CD4-positive, alpha-beta T cell (primary cell): ENCODE measurements around the gene PTGDR2. TPM values are rescaled to one million over a fixed set of nuclear protein-coding genes. Genes with fewer than 3 reads are reported as not detected.

Source experiments
- ATAC-seq: fragments of 200-7000 bp; cut with Tn5 transposase; one replicate; pipeline ENCODE4 v1.10.0; 2022; ENCODE audit warnings: mild to moderate bottlenecking; ENCODE audit not compliant: poor library complexity
- CTCF ChIA-PET: fragments of 350-600 bp; sonication (Branson Sonifier 250); formaldehyde crosslinking; loops from one replicate; lab custom pipeline; 2021; ENCODE audit warnings: antibody characterized with exemption, inconsistent platforms; lab: Charles Lee
- POLR2A ChIA-PET: fragments of 350-600 bp; sonication (Branson Sonifier 250); formaldehyde crosslinking; loops from one replicate; lab custom pipeline; 2021; ENCODE audit warnings: antibody characterized with exemption, inconsistent platforms; lab: Charles Lee
- DNase-seq, 14 experiments: peaks; one replicate each; pipeline ENCODE4 v3.0.0-alpha.2; 2013 to 2020; ENCODE audit warnings: mixed read lengths in 2 of 14
- H3K27ac ChIP-seq, 2 donors: one replicate each; pipeline versions ENCODE4 v1.5.1 to v1.7.0; 2013; ENCODE audit warnings: low read length in 2 of 2, low read depth in 1 of 2, mild to moderate bottlenecking in 1 of 2
- H3K27me3 ChIP-seq, 2 experiments: 1 replicate in 1 of 2; 2 replicates in 1 of 2; pipeline versions ENCODE4 v1.6.1 to v1.7.0; 2013; ENCODE audit warnings: low read length in 2 of 2, control low read depth in 1 of 2, mild to moderate bottlenecking in 1 of 2, moderate library complexity in 1 of 2; ENCODE audit not compliant: insufficient read depth in 2 of 2, control insufficient read depth in 1 of 2
- H3K36me3 ChIP-seq: one replicate; pipeline ENCODE4 v1.6.1; 2013; ENCODE audit warnings: low read length, control low read depth; ENCODE audit not compliant: insufficient read depth
- H3K4me1 ChIP-seq: one replicate; pipeline ENCODE4 v1.6.1; 2013; ENCODE audit warnings: low read length, control low read depth; ENCODE audit not compliant: insufficient read depth
- H3K4me3 ChIP-seq: one replicate; pipeline ENCODE4 v1.5.1; 2013; ENCODE audit warnings: mild to moderate bottlenecking, low read length, moderate library complexity
- H3K9me3 ChIP-seq, 2 experiments: 1 replicate in 1 of 2; 2 replicates in 1 of 2; pipeline versions ENCODE4 v1.6.1 to v1.7.0; 2013; ENCODE audit warnings: low read length in 2 of 2, mild to moderate bottlenecking in 2 of 2, control low read depth in 1 of 2, moderate library complexity in 1 of 2; ENCODE audit not compliant: control insufficient read depth in 1 of 2, insufficient read depth in 1 of 2
- H3K27ac Mint-ChIP-seq: one replicate; pipeline ENCODE4 v1.8.0; 2020; ENCODE audit warnings: mixed read lengths
- H3K27me3 Mint-ChIP-seq: one replicate; pipeline ENCODE4 v1.8.0; 2021; ENCODE audit warnings: mixed read lengths
- H3K36me3 Mint-ChIP-seq: one replicate; pipeline ENCODE4 v1.8.0; 2021; ENCODE audit warnings: low read depth, mixed read lengths
- H3K4me1 Mint-ChIP-seq: one replicate; pipeline ENCODE4 v1.8.0; 2021; ENCODE audit warnings: low read depth, mixed read lengths
- H3K4me3 Mint-ChIP-seq: one replicate; pipeline ENCODE4 v1.8.0; 2020; ENCODE audit warnings: mild to moderate bottlenecking, mixed read lengths
- H3K9me3 Mint-ChIP-seq: one replicate; pipeline ENCODE4 v1.8.0; 2020; ENCODE audit warnings: mixed read lengths
- intact Hi-C, 2 experiments: fragments of 100-400 bp; cut with DNase I in 1 of 2; cut with micrococcal nuclease in 1 of 2; formaldehyde crosslinking; loops; one replicate each; pipeline versions ENCODE4 v1.15.1 to v1.9.0; 2023 to 2025; cut with DNase I, micrococcal nuclease
- total RNA-seq, 174 experiments: library from RNA in 2 of 174; stranded (reverse) in 2 of 174; gene quantifications; one replicate each; pipeline ENCODE4 v1.2.3 and lab custom pipeline; 2021 to 2026
- TF ChIP-seq, protein P1 (sequence below): fragments of 200-600 bp; IDR thresholded peaks from one replicate; pipeline ENCODE4 v1.8.0; 2022; ENCODE audit warnings: antibody characterized with exemption, mild to moderate bottlenecking

PTGDR2 gene
- total RNA-seq, 2 experiments from 2014 or later = 0.36 TPM

DNA sequence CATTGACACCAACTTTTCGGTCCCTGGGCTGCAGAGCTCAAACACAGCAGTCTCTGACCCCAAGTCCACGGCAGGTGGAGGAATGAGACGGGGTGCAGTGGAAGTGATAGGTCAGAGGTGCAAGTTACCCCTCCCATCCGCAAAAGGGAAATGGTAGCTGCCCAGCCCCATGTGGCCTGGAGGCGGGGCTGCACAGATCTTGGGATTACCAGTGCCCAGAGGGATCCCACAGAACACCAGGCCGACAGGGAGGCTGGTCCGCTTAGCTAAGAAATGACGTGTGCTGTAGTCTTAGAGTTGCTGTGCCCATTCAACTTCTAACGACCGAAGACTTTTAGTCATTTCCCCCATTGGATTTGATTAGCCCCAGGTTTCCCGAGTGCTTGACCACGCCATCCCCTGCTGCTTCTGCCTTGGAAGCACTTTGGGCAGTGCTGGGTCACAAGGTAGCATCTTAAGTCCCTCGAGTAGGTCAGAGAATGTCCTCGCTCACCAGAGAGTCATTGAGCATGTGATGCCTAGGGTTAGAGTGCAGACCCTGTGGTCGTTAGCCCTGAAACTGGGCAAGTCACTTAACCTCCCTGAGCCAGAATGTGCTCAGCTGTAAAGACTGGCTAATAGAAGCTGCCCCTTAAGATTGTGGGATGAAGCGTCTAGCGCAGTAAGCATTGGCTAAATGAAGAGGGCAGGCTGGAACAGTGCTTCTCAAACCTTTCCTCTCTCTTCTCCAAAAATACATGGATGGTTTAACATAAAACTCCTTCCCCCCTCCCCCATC lies 4.2 kb downstream of the PTGDR2 start:
- intact Hi-C loops = no loop called here
- Histone ChIP-seq H3K4me3 (no peak overlapping the region), H3K9me3 (peaks cover 0 to 5% of the 10 kb centered on the region in 2 experiments), H3K27ac (no peak overlapping the region), H3K36me3 (peaks cover 42% of the 10 kb centered on the region), H3K27me3 (no peaks in the 10 kb centered on the region), H3K4me1 (no peaks in the 10 kb centered on the region)
- Mint-ChIP-seq H3K27ac (no peak overlapping the region), H3K4me1 (peaks cover 4% of the 10 kb centered on the region), H3K9me3 (no peaks in the 10 kb centered on the region), H3K36me3 (peaks cover 45% of the 10 kb centered on the region), H3K4me3 (no peak overlapping the region), H3K27me3 (no peaks in the 10 kb centered on the region)
- ChIA-PET CTCF (no interaction called here), POLR2A (no interaction called here)
- DNase-seq = no peak
- no peak for ATAC-seq
- TF ChIP-seq, protein P1, sequence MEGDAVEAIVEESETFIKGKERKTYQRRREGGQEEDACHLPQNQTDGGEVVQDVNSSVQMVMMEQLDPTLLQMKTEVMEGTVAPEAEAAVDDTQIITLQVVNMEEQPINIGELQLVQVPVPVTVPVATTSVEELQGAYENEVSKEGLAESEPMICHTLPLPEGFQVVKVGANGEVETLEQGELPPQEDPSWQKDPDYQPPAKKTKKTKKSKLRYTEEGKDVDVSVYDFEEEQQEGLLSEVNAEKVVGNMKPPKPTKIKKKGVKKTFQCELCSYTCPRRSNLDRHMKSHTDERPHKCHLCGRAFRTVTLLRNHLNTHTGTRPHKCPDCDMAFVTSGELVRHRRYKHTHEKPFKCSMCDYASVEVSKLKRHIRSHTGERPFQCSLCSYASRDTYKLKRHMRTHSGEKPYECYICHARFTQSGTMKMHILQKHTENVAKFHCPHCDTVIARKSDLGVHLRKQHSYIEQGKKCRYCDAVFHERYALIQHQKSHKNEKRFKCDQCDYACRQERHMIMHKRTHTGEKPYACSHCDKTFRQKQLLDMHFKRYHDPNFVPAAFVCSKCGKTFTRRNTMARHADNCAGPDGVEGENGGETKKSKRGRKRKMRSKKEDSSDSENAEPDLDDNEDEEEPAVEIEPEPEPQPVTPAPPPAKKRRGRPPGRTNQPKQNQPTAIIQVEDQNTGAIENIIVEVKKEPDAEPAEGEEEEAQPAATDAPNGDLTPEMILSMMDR = no peak

DNA sequence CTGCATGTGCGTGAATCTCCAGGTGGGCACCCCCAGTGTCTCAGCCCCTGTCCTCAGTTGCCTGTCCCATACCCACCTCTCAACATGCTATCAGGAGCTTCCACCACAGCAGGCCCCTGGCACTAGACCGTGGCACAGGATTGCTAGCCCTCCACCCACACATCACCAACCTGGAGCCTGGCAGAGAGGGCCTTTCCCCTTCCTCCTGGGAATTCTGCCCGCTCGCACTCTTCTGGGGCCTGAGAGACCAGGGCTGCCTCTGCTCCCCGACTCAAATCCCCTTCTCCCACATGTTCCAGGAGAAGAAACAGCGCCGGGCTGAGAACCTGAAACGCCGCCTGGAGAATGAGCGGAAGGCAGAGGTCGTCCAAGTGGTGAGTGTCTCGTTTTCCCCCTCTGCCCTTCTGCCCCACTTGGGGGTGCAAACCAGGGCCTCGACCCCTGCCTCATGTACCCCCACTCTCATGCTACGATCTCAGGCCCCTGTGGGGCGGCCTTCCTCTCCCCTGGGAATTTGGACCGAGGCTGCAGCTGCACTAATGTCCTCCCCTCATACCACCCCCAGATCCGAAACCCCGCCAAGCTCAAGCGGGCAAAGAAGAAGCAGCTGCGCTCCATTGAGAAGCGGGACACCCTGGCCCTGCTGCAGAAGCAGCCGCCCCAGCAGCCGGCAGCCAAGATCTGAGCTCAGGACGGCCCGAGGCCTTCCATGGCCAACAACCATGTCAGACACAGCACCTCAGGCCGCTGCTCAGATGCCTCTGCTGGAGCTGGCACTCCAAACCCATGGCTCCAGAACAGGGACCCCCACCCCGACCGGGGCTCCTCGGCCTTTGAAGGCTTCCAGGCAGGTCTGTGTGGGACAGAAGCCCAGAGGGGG lies 5.9 kb downstream of the PTGDR2 start:
- TF ChIP-seq, protein P1 = no peak
- Histone ChIP-seq H3K9me3 (peaks cover 0 to 5% of the 10 kb centered on the region in 2 experiments), H3K27me3 (no peaks in the 10 kb centered on the region), H3K36me3 (peaks cover 42% of the 10 kb centered on the region), H3K27ac (no peak overlapping the region), H3K4me1 (peaks cover 7% of the 10 kb centered on the region), H3K4me3 (no peak overlapping the region)
- ATAC-seq = no peak
- intact Hi-C loops = no loop called here
- Mint-ChIP-seq H3K36me3 (peaks cover 52% of the 10 kb centered on the region), H3K4me1 (peaks cover 7% of the 10 kb centered on the region), H3K4me3 (no peak overlapping the region), H3K27me3 (no peaks in the 10 kb centered on the region), H3K9me3 (no peaks in the 10 kb centered on the region), H3K27ac (no peak overlapping the region)
- CTCF ChIA-PET = no interaction called here
- POLR2A ChIA-PET = no interaction called here
- DNase-seq = no peak

DNA sequence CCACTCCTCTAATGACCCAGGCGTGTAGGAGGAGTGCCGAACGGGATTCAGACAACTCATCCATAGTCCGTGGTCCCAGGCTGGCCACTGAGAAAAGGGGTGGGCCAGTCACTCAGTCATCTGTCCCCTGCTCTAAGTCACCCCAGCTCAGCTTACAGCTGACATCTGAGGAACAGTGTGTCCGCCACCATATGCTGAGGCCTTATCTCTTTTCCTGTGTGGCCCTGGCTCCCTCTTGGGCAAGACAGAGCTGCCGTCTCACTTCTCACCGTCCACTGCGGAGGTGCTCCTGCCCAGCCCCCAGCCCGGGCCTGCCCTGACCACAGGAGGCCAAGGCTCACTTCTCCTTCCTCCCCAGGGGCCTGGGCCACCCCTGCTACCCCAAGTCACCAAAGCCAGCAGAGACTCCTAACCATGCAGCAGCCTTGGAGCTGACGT lies 7.0 kb downstream of the PTGDR2 start:
- no peaks in the 10 kb centered on the region for H3K27me3 Mint-ChIP-seq
- H3K36me3 Mint-ChIP-seq = peaks cover 56% of the 10 kb centered on the region
- intact Hi-C loops = no loop called here
- POLR2A ChIA-PET = no interaction called here
- no peaks in the 10 kb centered on the region for H3K9me3 Mint-ChIP-seq
- no peak overlapping the region for H3K27ac Mint-ChIP-seq
- no peak overlapping the region for H3K4me3 Mint-ChIP-seq
- ATAC-seq (no peak), DNase-seq (no peak)
- peaks cover 42% of the 10 kb centered on the region for H3K36me3 ChIP-seq
- no peaks in the 10 kb centered on the region for H3K27me3 ChIP-seq
- H3K4me1 Mint-ChIP-seq = peaks cover 18% of the 10 kb centered on the region
- TF ChIP-seq, protein P1 = no peak
- H3K4me3 ChIP-seq = no peak overlapping the region
- no peak overlapping the region for H3K27ac ChIP-seq
- CTCF ChIA-PET = no interaction called here
- peaks cover 0 to 5% of the 10 kb centered on the region in 2 experiments for H3K9me3 ChIP-seq
- peaks cover 18% of the 10 kb centered on the region for H3K4me1 ChIP-seq
